ENCODE data around the gene ATG14. TPM values are rescaled to one million over a fixed set of nuclear protein-coding genes. Genes with fewer than 3 reads are reported as not detected.

ATG14 gene
- total and polyA plus RNA-seq, 2 of the 8 experiments (the other 6 are each of a cell fraction or from before 2014, with no cell fraction given) = 4.9 to 10.8 TPM

DNA sequence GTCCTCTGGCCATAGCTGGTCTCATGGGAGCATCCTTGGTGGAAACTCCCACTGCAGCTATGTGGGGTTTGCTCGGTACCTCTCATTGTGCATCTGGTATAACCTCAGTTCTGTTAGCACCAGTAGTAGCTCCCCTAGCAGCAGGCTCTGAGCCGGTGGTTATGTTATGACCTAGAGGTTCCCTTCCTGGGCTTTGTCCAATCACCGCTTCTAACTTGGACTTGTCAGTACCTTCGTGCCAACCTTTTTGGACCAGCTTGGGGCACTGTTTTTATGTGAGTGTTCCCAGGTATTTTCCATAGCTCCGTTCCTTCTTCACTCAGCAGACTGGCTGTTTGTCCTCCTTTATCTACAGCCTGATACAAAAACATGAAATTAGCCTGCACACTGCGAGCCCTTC lies 55.7 kb downstream of the ATG14 start:
- Histone ChIP-seq H3K79me1 (ENCODE audit: low read depth, low read length) (no peaks in the 10 kb centered on the region), H3K79me2 (ENCODE audit: control insufficient read depth in 1 of 2, insufficient read depth in 2 of 2, low read length in 2 of 2) (no peaks in the 10 kb centered on the region), H3K56ac (replicated peaks; ENCODE audit: insufficient read length, low read depth, low read length) (no peak overlapping the region), H3K23me2 (ENCODE audit: low read depth, low read length) (no peaks in the 10 kb centered on the region), H2BK20ac (ENCODE audit: low read length) (no peak overlapping the region), H3K14ac (ENCODE audit: insufficient read length) (no peak overlapping the region), H3K23ac (ENCODE audit: insufficient read length) (no peak overlapping the region), H2BK5ac (ENCODE audit: low read depth, low read length) (no peak overlapping the region), H3K4me1 (replicated peaks in 1 of 4; ENCODE audit: control insufficient read depth in 3 of 4, insufficient read depth in 4 of 4, low read length in 3 of 4) (no peaks in the 10 kb centered on the region), H2AFZ (ENCODE audit: low read length) (no peak overlapping the region), H3K4me2 (ENCODE audit: insufficient read depth in 1 of 2, low read depth in 2 of 2, low read length in 2 of 2) (no peak overlapping the region), H2BK15ac (ENCODE audit: low read length) (no peak overlapping the region), H2BK12ac (ENCODE audit: low read depth, low read length) (no peak overlapping the region), H4K91ac (replicated peaks; ENCODE audit: insufficient read length, low read length) (no peak overlapping the region), H4K8ac (ENCODE audit: extremely low read depth, insufficient read depth, low read length) (no peak overlapping the region), H2BK120ac (replicated peaks; ENCODE audit: low read depth, low read length) (no peak overlapping the region), H3K18ac (ENCODE audit: extremely low read depth, low read length) (no peak overlapping the region), H3K27ac (ENCODE audit: low read depth, low read length) (no peak overlapping the region), H3K27me3 (replicated peaks in 1 of 4; ENCODE audit: control insufficient read depth in 3 of 4, extremely low read depth in 1 of 4, insufficient read depth in 3 of 4, low read length in 3 of 4) (peaks cover 0 to 2% (median 0%) of the 10 kb centered on the region in 4 experiments; a peak in 1 of 7 replicates), H3K36me3 (ENCODE audit: control insufficient read depth in 2 of 4, insufficient read depth in 4 of 4, low read length in 3 of 4) (peaks cover 0 to 8% (median 4%) of the 10 kb centered on the region in 4 experiments; a peak in 4 of 8 replicates), H3K4me3 (ENCODE audit: extremely low read depth in 1 of 4, insufficient read depth in 2 of 4, low read depth in 3 of 4, low read length in 4 of 4) (no peak overlapping the region), H4K20me1 (replicated peaks in 1 of 2; ENCODE audit: control insufficient read depth in 1 of 2, insufficient read depth in 2 of 2, low read length in 2 of 2) (peaks cover 0 to 4% of the 10 kb centered on the region in 2 experiments), H4K5ac (ENCODE audit: insufficient read length, low read depth, low read length) (no peak overlapping the region), H3K4ac (replicated peaks; ENCODE audit: insufficient read length, low read depth, low read length) (no peak overlapping the region), H2AK5ac (ENCODE audit: low read depth, low read length) (no peak overlapping the region), H3K9ac (replicated peaks in 1 of 4; ENCODE audit: extremely low read depth in 1 of 4, low read depth in 3 of 4, low read length in 3 of 4) (no peak overlapping the region), H3K9me3 (ENCODE audit: insufficient read depth in 2 of 2, low read depth in 1 of 2, low read length in 1 of 2) (no peaks in the 10 kb centered on the region)
- peak in 1 of 2 experiments; percentile 10 for DNase-seq (ENCODE audit: low read depth in 1 of 2, low spot score in 2 of 2)
- ChIA-PET CTCF (ENCODE audit: partially characterized antibody) (interaction anchor here (1.2 to 5.8 kb wide), 12 partner anchors 8 to 264 kb away, joined by 3 to 43 read pairs (median 9); partner anchors contain the start of gene FBXO34), POLR2A (ENCODE audit: partially characterized antibody) (interaction anchor here (1.4 kb wide), 1 partner anchor 9 kb away, joined by 3 read pairs; no protein-coding TSS in a partner anchor)
- no peak for FAIRE-seq
- 73% methylated on average over 6 of the region's 6 CpGs; no CpG with 5 or more reads in 1 of the 2 experiments for WGBS, 2 experiments (ENCODE audit: extremely low coverage in 1 of 2, insufficient coverage in 1 of 2, insufficient read length in 1 of 2, insufficient replicate concordance in 2 of 2, low coverage in 1 of 2, low lambda C conversion rate in 2 of 2, missing lambda C conversion rate in 1 of 2)
- TF ChIP-seq MAX (IDR thresholded peaks at IDR 0.05) (no peak), JUND (IDR thresholded peaks at IDR 0.05; ENCODE audit: low read length) (no peak)

All from H1 (cell line).